Lower leg skin (tissue), 3 donors: ENCODE measurements around the gene RNF5.

ENCODE experiments used
- POLR2A ChIP-seq, 2 donors: fragments of 450-650 bp; IDR thresholded peaks; one replicate each; pipeline ENCODE4 v1.6.1; 2016 to 2017; ENCODE audit warnings: antibody characterized with exemption in 2 of 2, mild to moderate bottlenecking in 1 of 2, moderate library complexity in 1 of 2
- TF ChIP-seq, protein P1 (sequence below), 3 donors: fragments of 450-650 bp; IDR thresholded peaks; one replicate each; pipeline ENCODE4 v1.5.1; 2016; ENCODE audit warnings: antibody characterized with exemption in 3 of 3, mild to moderate bottlenecking in 3 of 3, moderate library complexity in 2 of 3

DNA sequence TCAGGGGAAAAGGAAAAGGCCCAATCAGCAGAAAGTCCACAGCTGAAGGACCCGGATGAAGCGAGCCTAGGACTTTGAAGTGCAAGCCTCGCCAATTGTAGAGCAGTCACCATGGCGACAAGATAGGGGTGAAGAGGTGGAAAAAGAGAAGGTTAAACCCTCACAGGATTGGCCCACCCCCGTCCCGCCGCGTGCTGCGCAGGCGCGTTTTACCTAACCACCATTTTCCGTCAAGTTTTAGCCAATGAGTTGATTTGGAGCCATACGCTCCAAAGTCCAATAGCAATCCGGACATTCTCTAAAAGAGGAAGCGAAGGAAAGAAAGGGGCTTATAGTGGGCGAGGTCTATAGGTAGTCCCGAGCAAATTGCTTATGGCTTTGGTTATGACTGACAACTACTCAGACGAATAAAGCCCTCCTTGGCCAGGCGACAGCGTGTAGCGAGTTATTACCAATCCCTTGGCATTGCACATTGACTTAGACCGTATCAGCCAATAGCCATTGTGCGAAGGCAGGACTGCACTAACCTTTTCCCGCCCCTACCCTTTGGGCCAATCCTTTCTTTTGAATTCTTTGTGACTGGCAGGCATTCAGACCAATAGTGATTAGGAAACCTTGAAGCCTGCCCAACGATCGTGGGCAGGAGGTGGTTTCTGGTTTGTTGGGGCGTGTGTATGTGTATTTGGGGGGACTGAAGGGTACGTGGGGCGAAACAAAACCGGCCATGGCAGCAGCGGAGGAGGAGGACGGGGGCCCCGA is at the start of gene RNF5:
- TF ChIP-seq, protein P1, sequence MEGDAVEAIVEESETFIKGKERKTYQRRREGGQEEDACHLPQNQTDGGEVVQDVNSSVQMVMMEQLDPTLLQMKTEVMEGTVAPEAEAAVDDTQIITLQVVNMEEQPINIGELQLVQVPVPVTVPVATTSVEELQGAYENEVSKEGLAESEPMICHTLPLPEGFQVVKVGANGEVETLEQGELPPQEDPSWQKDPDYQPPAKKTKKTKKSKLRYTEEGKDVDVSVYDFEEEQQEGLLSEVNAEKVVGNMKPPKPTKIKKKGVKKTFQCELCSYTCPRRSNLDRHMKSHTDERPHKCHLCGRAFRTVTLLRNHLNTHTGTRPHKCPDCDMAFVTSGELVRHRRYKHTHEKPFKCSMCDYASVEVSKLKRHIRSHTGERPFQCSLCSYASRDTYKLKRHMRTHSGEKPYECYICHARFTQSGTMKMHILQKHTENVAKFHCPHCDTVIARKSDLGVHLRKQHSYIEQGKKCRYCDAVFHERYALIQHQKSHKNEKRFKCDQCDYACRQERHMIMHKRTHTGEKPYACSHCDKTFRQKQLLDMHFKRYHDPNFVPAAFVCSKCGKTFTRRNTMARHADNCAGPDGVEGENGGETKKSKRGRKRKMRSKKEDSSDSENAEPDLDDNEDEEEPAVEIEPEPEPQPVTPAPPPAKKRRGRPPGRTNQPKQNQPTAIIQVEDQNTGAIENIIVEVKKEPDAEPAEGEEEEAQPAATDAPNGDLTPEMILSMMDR (IDR thresholded peaks at IDR 0.05) = no peak
- no peak for TF ChIP-seq POLR2A (IDR thresholded peaks at IDR 0.05)
